Neural progenitor cell (in vitro differentiated cells): ENCODE data around the gene CDH13. TPM values are rescaled to one million over a fixed set of nuclear protein-coding genes. Genes with fewer than 3 reads are reported as not detected.

ENCODE experiments used
- DNase-seq: peaks from one replicate; pipeline ENCODE4 v3.0.0-alpha.2; 2016; ENCODE audit warnings: low spot score
- H2AFZ ChIP-seq: fragments of 200-600 bp; sonication (generic); replicated peaks from 2 replicates; pipeline ENCODE4 v1.6.1; 2016; ENCODE audit warnings: antibody characterized with exemption
- H3F3A ChIP-seq: fragments of 200-600 bp; sonication (generic); 2 replicates; pipeline ENCODE4 v1.6.1; 2016; ENCODE audit warnings: antibody characterized with exemption, low read depth
- H3K27ac ChIP-seq: fragments of 200-600 bp; sonication (generic); 2 replicates; pipeline ENCODE4 v1.5.1; 2016; ENCODE audit warnings: mild to moderate bottlenecking
- H3K27me3 ChIP-seq: fragments of 200-600 bp; sonication (generic); 2 replicates; pipeline ENCODE4 v1.6.1; 2016; ENCODE audit warnings: mild to moderate bottlenecking, moderate library complexity
- H3K36me3 ChIP-seq: fragments of 200-600 bp; sonication (generic); 2 replicates; pipeline ENCODE4 v1.5.1; 2016
- H3K4me1 ChIP-seq: fragments of 200-600 bp; sonication (generic); 2 replicates; pipeline ENCODE4 v1.6.1; 2016; ENCODE audit warnings: mixed run types
- H3K4me2 ChIP-seq: fragments of 200-600 bp; sonication (generic); 2 replicates; pipeline ENCODE4 v1.6.1; 2016
- H3K4me3 ChIP-seq: fragments of 200-600 bp; sonication (generic); 2 replicates; pipeline ENCODE4 v1.5.1; 2016
- H3K79me2 ChIP-seq: fragments of 200-600 bp; sonication (generic); 2 replicates; pipeline ENCODE4 v1.6.1; 2016; ENCODE audit warnings: low read depth
- H3K9ac ChIP-seq: fragments of 200-600 bp; sonication (generic); 2 replicates; pipeline ENCODE4 v1.6.1; 2016
- H3K9me3 ChIP-seq: fragments of 200-600 bp; sonication (generic); 2 replicates; pipeline ENCODE4 v1.5.1; 2016; ENCODE audit warnings: low read depth
- H4K20me1 ChIP-seq: fragments of 200-600 bp; sonication (generic); 2 replicates; pipeline ENCODE4 v1.6.1; 2016; ENCODE audit warnings: low read depth
- H3K27ac Mint-ChIP-seq: 3 replicates; pipeline ENCODE4 v1.8.0; 2021; ENCODE audit warnings: mixed read lengths
- H3K27me3 Mint-ChIP-seq: 2 replicates; pipeline ENCODE4 v1.8.0; 2022; ENCODE audit warnings: low read depth, mild to moderate bottlenecking, inconsistent platforms, moderate library complexity, mixed read lengths; ENCODE audit not compliant: insufficient read depth
- H3K36me3 Mint-ChIP-seq: 3 replicates; pipeline ENCODE4 v1.8.0; 2021; ENCODE audit warnings: mixed read lengths
- H3K4me1 Mint-ChIP-seq: 3 replicates; pipeline ENCODE4 v1.8.0; 2021; ENCODE audit warnings: mixed read lengths
- H3K4me3 Mint-ChIP-seq: 3 replicates; pipeline ENCODE4 v1.8.0; 2021; ENCODE audit warnings: mild to moderate bottlenecking, moderate library complexity, mixed read lengths
- H3K9me3 Mint-ChIP-seq: 3 replicates; pipeline ENCODE4 v1.8.0; 2020; ENCODE audit warnings: mixed read lengths
- CTCF ChIP-seq: fragments of 200-600 bp; sonication (generic); IDR thresholded peaks from 2 replicates; pipeline ENCODE4 v1.5.1; 2017; ENCODE audit warnings: antibody characterized with exemption, mild to moderate bottlenecking
- EZH2 ChIP-seq: fragments of 200-600 bp; sonication (generic); IDR thresholded peaks from 2 replicates; pipeline ENCODE4 v1.6.1; 2017; ENCODE audit warnings: antibody characterized with exemption, mild to moderate bottlenecking, moderate library complexity
- EZH2phosphoT487 ChIP-seq: fragments of 200-600 bp; sonication (generic); IDR thresholded peaks from 2 replicates; pipeline ENCODE4 v1.6.1; 2017; ENCODE audit warnings: antibody characterized with exemption
- total RNA-seq: library from RNA; depleted of rRNA; stranded (reverse); fragments of >200 nt; gene quantifications from 2 replicates; pipeline ENCODE4 v1.2.3, GENCODE V29; 2015; ENCODE audit warnings: low replicate concordance

Gene CDH13
- total RNA-seq, 1 donor from 2014 or later = 3.0 TPM

GRCh38 chr16:82788225-82788624 is 161.5 kb downstream of the CDH13 start:
- H3K9me3 Mint-ChIP-seq = peaks cover 3% of the 10 kb centered on the region
- H3K27me3 Mint-ChIP-seq = peaks cover 2% of the 10 kb centered on the region
- Histone ChIP-seq H3K4me2 (no peak overlapping the region), H3K4me3 (no peak overlapping the region), H3F3A (peaks cover 2% of the 10 kb centered on the region), H2AFZ (no peak overlapping the region), H3K79me2 (no peaks in the 10 kb centered on the region), H3K9ac (no peak overlapping the region), H3K4me1 (peaks cover 4% of the 10 kb centered on the region), H3K36me3 (no peaks in the 10 kb centered on the region), H3K27me3 (no peaks in the 10 kb centered on the region), H4K20me1 (no peaks in the 10 kb centered on the region), H3K9me3 (no peaks in the 10 kb centered on the region), H3K27ac (no peak overlapping the region)
- no peak overlapping the region for H3K27ac Mint-ChIP-seq
- no peak for DNase-seq
- no peak for TF ChIP-seq EZH2
- TF ChIP-seq CTCF = no peak
- TF ChIP-seq EZH2phosphoT487 = no peak
- no peaks in the 10 kb centered on the region for H3K36me3 Mint-ChIP-seq
- H3K4me1 Mint-ChIP-seq = peaks cover 18% of the 10 kb centered on the region
- no peak overlapping the region for H3K4me3 Mint-ChIP-seq

GRCh38 chr16:82788919-82789318 is 162.2 kb downstream of the CDH13 start:
- H4K20me1 ChIP-seq = no peaks in the 10 kb centered on the region
- Mint-ChIP-seq H3K4me1 (peaks cover 17% of the 10 kb centered on the region), H3K4me3 (no peak overlapping the region), H3K27me3 (peaks cover 2% of the 10 kb centered on the region), H3K36me3 (no peaks in the 10 kb centered on the region), H3K27ac (no peak overlapping the region), H3K9me3 (peaks cover 3% of the 10 kb centered on the region)
- peaks cover 6% of the 10 kb centered on the region for H3K4me1 ChIP-seq
- H3K27me3 ChIP-seq = no peaks in the 10 kb centered on the region
- H3K4me3 ChIP-seq = no peak overlapping the region
- H3K36me3 ChIP-seq = no peaks in the 10 kb centered on the region
- H2AFZ ChIP-seq = no peak overlapping the region
- no peaks in the 10 kb centered on the region for H3F3A ChIP-seq
- DNase-seq = no peak
- no peaks in the 10 kb centered on the region for H3K79me2 ChIP-seq
- H3K9me3 ChIP-seq = no peaks in the 10 kb centered on the region
- no peak for TF ChIP-seq CTCF
- TF ChIP-seq EZH2phosphoT487 = no peak
- no peak for TF ChIP-seq EZH2
- H3K9ac ChIP-seq = no peak overlapping the region
- H3K4me2 ChIP-seq = no peak overlapping the region
- H3K27ac ChIP-seq = no peak overlapping the region

- Histone ChIP-seq H2AFZ (no peak overlapping the region), H3K4me2 (no peak overlapping the region), H4K20me1 (no peaks in the 10 kb centered on the region), H3K27me3 (no peaks in the 10 kb centered on the region), H3K27ac (no peak overlapping the region), H3K4me3 (no peak overlapping the region), H3K36me3 (no peaks in the 10 kb centered on the region), H3K9me3 (no peaks in the 10 kb centered on the region), H3F3A (no peaks in the 10 kb centered on the region), H3K79me2 (no peaks in the 10 kb centered on the region), H3K9ac (no peak overlapping the region), H3K4me1 (peaks cover 6% of the 10 kb centered on the region)
- peaks cover 17% of the 10 kb centered on the region for H3K4me1 Mint-ChIP-seq
- H3K4me3 Mint-ChIP-seq = no peak overlapping the region
- H3K27me3 Mint-ChIP-seq = peaks cover 2% of the 10 kb centered on the region
- no peak for DNase-seq
- TF ChIP-seq CTCF (no peak), EZH2 (no peak), EZH2phosphoT487 (no peak)
- H3K27ac Mint-ChIP-seq = no peak overlapping the region
- H3K9me3 Mint-ChIP-seq = peaks cover 3% of the 10 kb centered on the region
- H3K36me3 Mint-ChIP-seq = no peaks in the 10 kb centered on the region
Measured at GRCh38 chr16:82792693-82793092, 165.9 kb downstream of the CDH13 start.
